ENCODE results near the gene LRRTM4.
"Not testable (repeated sequence)": the region's sequence is repeated elsewhere in the genome, so short reads cannot be mapped to it uniquely, and the experiment has no call there.

LRRTM4 gene

GRCh38 chr2:77190721-77191346, 331.3 kb downstream of the LRRTM4 start:
- Mint-ChIP-seq H3K27ac (no peak overlapping the region), H3K4me3 (no peak overlapping the region), H3K27me3 (no peaks in the 10 kb centered on the region), H3K4me1 (no peaks in the 10 kb centered on the region), H3K9me3 (peaks cover 12% of the 10 kb centered on the region), H3K36me3 (no peaks in the 10 kb centered on the region)

- no peak overlapping the region for H3K4me3 Mint-ChIP-seq
- no peak overlapping the region for H3K27ac Mint-ChIP-seq
- no peaks in the 10 kb centered on the region for H3K36me3 Mint-ChIP-seq
- no peaks in the 10 kb centered on the region for H3K27me3 Mint-ChIP-seq
- H3K9me3 Mint-ChIP-seq = peaks cover 21% of the 10 kb centered on the region
- H3K4me1 Mint-ChIP-seq = no peaks in the 10 kb centered on the region
These were observed 337.1 kb downstream of the LRRTM4 start for GRCh38 chr2:77185052-77185451.

- Mint-ChIP-seq H3K4me3 (no peak overlapping the region), H3K4me1 (no peaks in the 10 kb centered on the region), H3K36me3 (no peaks in the 10 kb centered on the region), H3K9me3 (peaks cover 15% of the 10 kb centered on the region), H3K27me3 (no peaks in the 10 kb centered on the region), H3K27ac (no peak overlapping the region)
These were observed 342.9 kb downstream of the LRRTM4 start for GRCh38 chr2:77179297-77179696.

- not testable (repeated sequence) for H3K27me3 Mint-ChIP-seq, H3K27ac Mint-ChIP-seq, H3K4me1 Mint-ChIP-seq, H3K4me3 Mint-ChIP-seq, H3K9me3 Mint-ChIP-seq, H3K36me3 Mint-ChIP-seq
These were observed 346.9 kb downstream of the LRRTM4 start for GRCh38 chr2:77175266-77175780.

- no peaks in the 10 kb centered on the region for H3K4me1 Mint-ChIP-seq
- no peak overlapping the region for H3K27ac Mint-ChIP-seq
- peaks cover 13% of the 10 kb centered on the region for H3K9me3 Mint-ChIP-seq
- no peak overlapping the region for H3K4me3 Mint-ChIP-seq
- no peaks in the 10 kb centered on the region for H3K36me3 Mint-ChIP-seq
- H3K27me3 Mint-ChIP-seq = no peaks in the 10 kb centered on the region
These were observed 352.8 kb downstream of the LRRTM4 start for GRCh38 chr2:77169426-77169825.

GRCh38 chr2:77164021-77164420, 358.2 kb downstream of the LRRTM4 start:
- not testable (repeated sequence) for H3K27me3 Mint-ChIP-seq, H3K36me3 Mint-ChIP-seq, H3K27ac Mint-ChIP-seq, H3K4me1 Mint-ChIP-seq, H3K4me3 Mint-ChIP-seq, H3K9me3 Mint-ChIP-seq

- Mint-ChIP-seq H3K27me3 (no peaks in the 10 kb centered on the region), H3K9me3 (peaks cover 4% of the 10 kb centered on the region), H3K4me3 (no peak overlapping the region), H3K27ac (no peak overlapping the region), H3K4me1 (no peaks in the 10 kb centered on the region), H3K36me3 (no peaks in the 10 kb centered on the region)
These were observed 361.2 kb downstream of the LRRTM4 start for GRCh38 chr2:77161009-77161408.

GRCh38 chr2:77156599-77156998, 365.6 kb downstream of the LRRTM4 start:
- H3K27me3 Mint-ChIP-seq = no peaks in the 10 kb centered on the region
- no peak overlapping the region for H3K4me3 Mint-ChIP-seq

GRCh38 chr2:77155511-77155910, 366.7 kb downstream of the LRRTM4 start:
- peaks cover 12% of the 10 kb centered on the region for H3K9me3 Mint-ChIP-seq
- H3K36me3 Mint-ChIP-seq = no peaks in the 10 kb centered on the region
- H3K27ac Mint-ChIP-seq = no peak overlapping the region
- no peaks in the 10 kb centered on the region for H3K4me1 Mint-ChIP-seq
- no peaks in the 10 kb centered on the region for H3K27me3 Mint-ChIP-seq
- H3K4me3 Mint-ChIP-seq = no peak overlapping the region

More at GRCh38 chr2:77156599-77156998, 365.6 kb downstream of the LRRTM4 start:
- H3K36me3 Mint-ChIP-seq = no peaks in the 10 kb centered on the region
- H3K9me3 Mint-ChIP-seq = peaks cover 4% of the 10 kb centered on the region
- H3K27ac Mint-ChIP-seq = no peak overlapping the region
- no peaks in the 10 kb centered on the region for H3K4me1 Mint-ChIP-seq

- Mint-ChIP-seq H3K27ac (no peak overlapping the region), H3K36me3 (no peaks in the 10 kb centered on the region), H3K27me3 (no peaks in the 10 kb centered on the region), H3K4me3 (no peak overlapping the region), H3K4me1 (no peaks in the 10 kb centered on the region), H3K9me3 (peaks cover 12% of the 10 kb centered on the region)
These were observed 372.6 kb downstream of the LRRTM4 start for GRCh38 chr2:77149565-77149964.

- Mint-ChIP-seq H3K4me1 (no peaks in the 10 kb centered on the region), H3K27ac (no peak overlapping the region), H3K36me3 (no peaks in the 10 kb centered on the region), H3K9me3 (peaks cover 12% of the 10 kb centered on the region), H3K27me3 (no peaks in the 10 kb centered on the region), H3K4me3 (no peak overlapping the region)
These were observed 375.0 kb downstream of the LRRTM4 start for GRCh38 chr2:77147153-77147552.

- Mint-ChIP-seq H3K9me3 (peaks cover 2% of the 10 kb centered on the region), H3K27me3 (no peaks in the 10 kb centered on the region), H3K4me3 (no peak overlapping the region), H3K27ac (no peak overlapping the region), H3K36me3 (no peaks in the 10 kb centered on the region), H3K4me1 (no peaks in the 10 kb centered on the region)
These were observed 377.4 kb downstream of the LRRTM4 start for GRCh38 chr2:77144772-77145171.

GRCh38 chr2:77142141-77142540, 380.0 kb downstream of the LRRTM4 start:
- no peaks in the 10 kb centered on the region for H3K27me3 Mint-ChIP-seq
- H3K4me3 Mint-ChIP-seq = no peak overlapping the region
- H3K9me3 Mint-ChIP-seq = no peaks in the 10 kb centered on the region
- H3K27ac Mint-ChIP-seq = no peak overlapping the region
- H3K36me3 Mint-ChIP-seq = no peaks in the 10 kb centered on the region
- H3K4me1 Mint-ChIP-seq = no peaks in the 10 kb centered on the region

- not testable (repeated sequence) for H3K27me3 Mint-ChIP-seq, H3K4me1 Mint-ChIP-seq, H3K9me3 Mint-ChIP-seq, H3K36me3 Mint-ChIP-seq, H3K4me3 Mint-ChIP-seq, H3K27ac Mint-ChIP-seq
These were observed 393.7 kb downstream of the LRRTM4 start for GRCh38 chr2:77128479-77128878.

GRCh38 chr2:77127345-77127744, 394.8 kb downstream of the LRRTM4 start:
- H3K4me1 Mint-ChIP-seq = no peaks in the 10 kb centered on the region
- no peak overlapping the region for H3K27ac Mint-ChIP-seq
- H3K9me3 Mint-ChIP-seq = no peaks in the 10 kb centered on the region
- H3K36me3 Mint-ChIP-seq = no peaks in the 10 kb centered on the region
- no peaks in the 10 kb centered on the region for H3K27me3 Mint-ChIP-seq
- H3K4me3 Mint-ChIP-seq = no peak overlapping the region

GRCh38 chr2:77121518-77121917, 400.7 kb downstream of the LRRTM4 start:
- Mint-ChIP-seq H3K9me3 (peaks cover 21% of the 10 kb centered on the region), H3K27ac (no peak overlapping the region), H3K36me3 (no peaks in the 10 kb centered on the region), H3K4me3 (no peak overlapping the region), H3K4me1 (no peaks in the 10 kb centered on the region), H3K27me3 (no peaks in the 10 kb centered on the region)

- peaks cover 25% of the 10 kb centered on the region for H3K9me3 Mint-ChIP-seq
- no peaks in the 10 kb centered on the region for H3K36me3 Mint-ChIP-seq
- no peak overlapping the region for H3K27ac Mint-ChIP-seq
- H3K4me1 Mint-ChIP-seq = no peaks in the 10 kb centered on the region
- H3K4me3 Mint-ChIP-seq = no peak overlapping the region
- H3K27me3 Mint-ChIP-seq = no peaks in the 10 kb centered on the region
These were observed 402.8 kb downstream of the LRRTM4 start for GRCh38 chr2:77119333-77119732.

Measured in activated naive CD4-positive, alpha-beta T cell treated with anti-CD3 and anti-CD28 coated beads, Interleukin-2, amount 50 U/mL, for 24 hours (primary cell).